LNCAP (cell line): ENCODE measurements around the gene MAP4K3.

Experiments used
- TF ChIP-seq, protein P1 (sequence below): fragments of 450-650 bp; IDR thresholded peaks from 2 replicates; pipeline ENCODE4 v1.5.1; 2017; ENCODE audit warnings: mild to moderate bottlenecking

MAP4K3 gene

GRCh38 chr2:39386064-39386463, 51.0 kb downstream of the MAP4K3 start:
- TF ChIP-seq, protein P1, sequence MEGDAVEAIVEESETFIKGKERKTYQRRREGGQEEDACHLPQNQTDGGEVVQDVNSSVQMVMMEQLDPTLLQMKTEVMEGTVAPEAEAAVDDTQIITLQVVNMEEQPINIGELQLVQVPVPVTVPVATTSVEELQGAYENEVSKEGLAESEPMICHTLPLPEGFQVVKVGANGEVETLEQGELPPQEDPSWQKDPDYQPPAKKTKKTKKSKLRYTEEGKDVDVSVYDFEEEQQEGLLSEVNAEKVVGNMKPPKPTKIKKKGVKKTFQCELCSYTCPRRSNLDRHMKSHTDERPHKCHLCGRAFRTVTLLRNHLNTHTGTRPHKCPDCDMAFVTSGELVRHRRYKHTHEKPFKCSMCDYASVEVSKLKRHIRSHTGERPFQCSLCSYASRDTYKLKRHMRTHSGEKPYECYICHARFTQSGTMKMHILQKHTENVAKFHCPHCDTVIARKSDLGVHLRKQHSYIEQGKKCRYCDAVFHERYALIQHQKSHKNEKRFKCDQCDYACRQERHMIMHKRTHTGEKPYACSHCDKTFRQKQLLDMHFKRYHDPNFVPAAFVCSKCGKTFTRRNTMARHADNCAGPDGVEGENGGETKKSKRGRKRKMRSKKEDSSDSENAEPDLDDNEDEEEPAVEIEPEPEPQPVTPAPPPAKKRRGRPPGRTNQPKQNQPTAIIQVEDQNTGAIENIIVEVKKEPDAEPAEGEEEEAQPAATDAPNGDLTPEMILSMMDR, result no peak

DNA sequence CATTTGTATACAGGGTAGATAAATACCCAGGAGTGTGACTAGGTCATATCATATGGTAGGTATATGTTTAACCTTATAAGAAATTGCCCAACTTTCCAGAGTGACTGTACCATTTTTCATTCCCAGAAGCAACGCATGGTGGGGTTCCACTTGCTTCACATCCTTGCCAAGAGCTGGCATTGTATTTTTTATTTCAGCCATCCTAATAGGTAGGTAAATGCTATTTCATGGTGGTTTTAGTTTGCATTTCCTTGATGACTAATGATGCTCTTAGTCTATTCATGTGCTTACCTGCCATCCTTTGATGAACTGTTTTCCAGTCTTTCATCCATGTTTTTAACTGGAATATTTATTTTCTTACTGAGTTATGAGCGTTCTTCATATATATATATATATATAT, 51.9 kb downstream of the MAP4K3 start:
- TF ChIP-seq, protein P1, result no peak

DNA sequence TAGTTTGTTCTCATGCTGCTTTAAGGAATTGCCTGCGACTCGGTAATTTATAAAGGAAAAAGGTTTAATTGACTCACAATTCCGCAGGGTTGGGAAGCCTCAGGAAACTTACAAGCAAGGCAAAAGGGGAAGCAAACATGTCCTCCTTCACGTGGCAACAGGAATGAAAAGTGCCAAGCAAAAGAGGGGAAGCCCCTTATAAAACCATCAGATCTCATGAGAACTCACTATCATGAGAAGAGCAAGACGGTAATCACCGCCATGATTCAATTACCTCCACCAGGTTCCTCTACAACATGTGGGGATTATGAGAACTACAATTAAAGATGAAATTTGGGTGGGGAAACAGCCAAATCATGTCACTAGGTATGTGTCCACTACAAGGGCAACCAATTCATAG, 53.9 kb downstream of the MAP4K3 start:
- TF ChIP-seq, protein P1, result no peak

DNA sequence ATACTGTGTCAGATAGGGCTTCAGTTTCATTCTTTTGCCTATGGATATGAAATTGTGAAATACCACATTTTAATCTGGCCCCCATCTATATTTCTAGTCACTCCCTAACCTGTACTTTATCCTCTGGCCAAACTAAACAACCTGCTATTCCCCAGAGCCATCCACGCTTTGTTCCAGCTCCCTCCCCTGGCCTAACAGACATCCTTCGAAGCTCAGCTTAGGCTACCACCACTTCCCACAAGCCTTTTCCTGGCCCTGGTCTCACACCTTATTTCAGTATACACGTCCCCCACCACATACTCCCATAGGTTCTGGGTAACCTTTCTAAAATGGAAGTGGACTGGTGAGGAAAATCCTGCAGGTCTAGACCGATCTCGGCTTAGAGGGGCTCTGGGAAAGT, 55.4 kb downstream of the MAP4K3 start:
- TF ChIP-seq, protein P1, result no peak

DNA sequence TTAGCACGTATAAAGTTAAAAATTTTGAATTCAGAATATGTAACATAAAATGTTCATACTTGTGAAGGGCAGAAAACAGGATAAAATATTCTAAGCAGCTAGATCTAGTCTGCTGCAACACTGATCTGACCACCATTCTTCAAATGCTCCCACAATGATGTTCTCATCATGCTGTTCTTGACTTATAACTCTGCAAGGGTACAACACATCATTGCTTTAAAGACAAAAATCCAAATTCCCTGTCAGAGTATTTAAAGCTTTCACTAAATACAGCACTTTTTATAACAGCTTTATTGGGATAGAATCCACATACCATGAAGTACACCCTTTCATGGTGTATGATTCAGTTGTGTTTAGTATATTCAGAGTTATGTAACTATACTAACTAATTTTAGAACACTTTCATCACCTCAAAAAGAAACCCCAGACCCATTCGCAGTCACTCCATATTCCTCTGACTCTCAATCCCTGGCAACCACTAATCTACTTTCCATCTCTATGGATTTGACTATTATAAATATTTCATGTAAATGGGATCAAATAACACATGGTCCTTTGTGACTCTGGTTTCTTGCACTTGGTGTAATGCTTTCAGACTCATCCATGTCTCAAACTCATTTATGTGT, 56.4 kb downstream of the MAP4K3 start:
- TF ChIP-seq, protein P1, result no peak

GRCh38 chr2:39379643-39380524, 57.2 kb downstream of the MAP4K3 start:
- TF ChIP-seq, protein P1, result peak; percentile 42; the same call in 1 of the 2 replicates

GRCh38 chr2:39378968-39379367, 58.1 kb downstream of the MAP4K3 start:
- TF ChIP-seq, protein P1, result no peak
